ENCODE data around the gene MAU2. TPM values are rescaled to one million over a fixed set of nuclear protein-coding genes. Genes with fewer than 3 reads are reported as not detected.

MAU2 gene
- total RNA-seq, 1 donor from 2014 or later = 35.0 TPM

- no peak for TF ChIP-seq EZH2 (IDR thresholded peaks at IDR 0.05)
- TF ChIP-seq EZH2phosphoT487 (IDR thresholded peaks at IDR 0.05) = no peak
- no peak for TF ChIP-seq CTCF (IDR thresholded peaks at IDR 0.05)
- Histone ChIP-seq H3F3A (ENCODE audit: low read depth) (no peaks in the 10 kb centered on the region), H3K36me3 (no peaks in the 10 kb centered on the region), H3K4me3 (no peak overlapping the region), H3K27ac (no peak overlapping the region), H3K27me3 (no peaks in the 10 kb centered on the region), H3K4me2 (no peak overlapping the region), H4K20me1 (ENCODE audit: low read depth) (no peaks in the 10 kb centered on the region), H3K9ac (no peak overlapping the region), H3K4me1 (no peaks in the 10 kb centered on the region), H2AFZ (replicated peaks) (no peak overlapping the region), H3K9me3 (ENCODE audit: low read depth) (no peaks in the 10 kb centered on the region), H3K79me2 (ENCODE audit: low read depth) (no peaks in the 10 kb centered on the region)
- H3K36me3 Mint-ChIP-seq = peaks cover 29% of the 10 kb centered on the region
- H3K4me3 Mint-ChIP-seq = no peak overlapping the region
- no peak for DNase-seq (ENCODE audit: low spot score)
- H3K9me3 Mint-ChIP-seq = peaks cover 5% of the 10 kb centered on the region
- no peak overlapping the region for H3K27ac Mint-ChIP-seq
- H3K27me3 Mint-ChIP-seq (ENCODE audit: insufficient read depth, low read depth) = no peaks in the 10 kb centered on the region
- no peaks in the 10 kb centered on the region for H3K4me1 Mint-ChIP-seq
Measured at GRCh38 chr19:19296953-19297689, 23.5 kb upstream of the MAU2 start.

GRCh38 chr19:19297759-19298158, 22.9 kb upstream of the MAU2 start:
- no peak overlapping the region for H3K4me2 ChIP-seq
- H4K20me1 ChIP-seq (ENCODE audit: low read depth) = no peaks in the 10 kb centered on the region
- no peak overlapping the region for H2AFZ ChIP-seq (replicated peaks)
- Mint-ChIP-seq H3K4me3 (no peak overlapping the region), H3K9me3 (no peaks in the 10 kb centered on the region), H3K36me3 (peaks cover 26% of the 10 kb centered on the region), H3K27me3 (ENCODE audit: insufficient read depth, low read depth) (no peaks in the 10 kb centered on the region), H3K4me1 (no peaks in the 10 kb centered on the region), H3K27ac (no peak overlapping the region)
- no peaks in the 10 kb centered on the region for H3K4me1 ChIP-seq
- H3K36me3 ChIP-seq = no peaks in the 10 kb centered on the region
- H3K27ac ChIP-seq = no peak overlapping the region
- no peak for TF ChIP-seq EZH2phosphoT487 (IDR thresholded peaks at IDR 0.05)
- TF ChIP-seq CTCF (IDR thresholded peaks at IDR 0.05) = no peak
- no peak for TF ChIP-seq EZH2 (IDR thresholded peaks at IDR 0.05)
- H3K27me3 ChIP-seq = no peaks in the 10 kb centered on the region
- DNase-seq (ENCODE audit: low spot score) = no peak
- H3F3A ChIP-seq (ENCODE audit: low read depth) = no peaks in the 10 kb centered on the region
- no peak overlapping the region for H3K9ac ChIP-seq
- no peaks in the 10 kb centered on the region for H3K9me3 ChIP-seq (ENCODE audit: low read depth)
- H3K79me2 ChIP-seq (ENCODE audit: low read depth) = no peaks in the 10 kb centered on the region
- no peak overlapping the region for H3K4me3 ChIP-seq

DNA sequence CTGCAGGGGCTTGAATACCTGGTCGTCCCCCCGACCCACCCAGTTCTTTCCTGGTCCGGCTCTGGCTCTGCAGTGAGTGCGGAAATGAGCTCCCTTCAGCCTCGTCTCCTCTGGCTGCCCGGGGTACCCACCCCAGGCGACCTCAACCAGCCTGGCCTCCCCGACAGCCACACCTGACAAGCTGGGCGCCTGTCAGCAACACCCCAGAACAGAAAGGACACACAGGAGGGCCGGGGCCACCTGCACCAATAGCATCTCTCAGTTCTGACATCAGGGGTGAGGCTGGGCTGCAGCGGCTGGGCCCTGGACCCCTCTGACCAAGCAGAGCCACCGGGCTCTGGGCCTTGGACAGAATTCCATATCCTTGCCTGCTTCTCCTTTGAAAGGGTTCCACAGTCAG, 20.0 kb upstream of the MAU2 start:
- Histone ChIP-seq H3K4me3 (no peak overlapping the region), H3K9me3 (ENCODE audit: low read depth) (no peaks in the 10 kb centered on the region), H3K27ac (no peak overlapping the region), H3K27me3 (no peaks in the 10 kb centered on the region), H3K36me3 (no peaks in the 10 kb centered on the region), H3K4me2 (no peak overlapping the region), H3K4me1 (no peaks in the 10 kb centered on the region), H2AFZ (replicated peaks) (no peak overlapping the region), H3K9ac (no peak overlapping the region), H4K20me1 (ENCODE audit: low read depth) (peaks cover 2% of the 10 kb centered on the region), H3K79me2 (ENCODE audit: low read depth) (no peaks in the 10 kb centered on the region), H3F3A (ENCODE audit: low read depth) (no peaks in the 10 kb centered on the region)
- no peaks in the 10 kb centered on the region for H3K9me3 Mint-ChIP-seq
- no peaks in the 10 kb centered on the region for H3K4me1 Mint-ChIP-seq
- H3K27ac Mint-ChIP-seq = no peak overlapping the region
- no peak for TF ChIP-seq CTCF (IDR thresholded peaks at IDR 0.05)
- H3K36me3 Mint-ChIP-seq = peaks cover 16% of the 10 kb centered on the region
- peaks cover 2% of the 10 kb centered on the region for H3K27me3 Mint-ChIP-seq (ENCODE audit: insufficient read depth, low read depth)
- no peak for DNase-seq (ENCODE audit: low spot score)
- H3K4me3 Mint-ChIP-seq = no peak overlapping the region

Data from neural progenitor cell (in vitro differentiated cells).